Activated CD4-positive, CD25-positive, alpha-beta regulatory T cell treated with anti-CD3 and anti-CD28 coated beads, Interleukin-2, amount 50 U/mL, for 72 hours (primary cell): ENCODE results near the gene ZBTB4.
A peak's percentile ranks its signal among the peaks of the same experiment; 100 is the strongest.

Experiments used
- DNase-seq: peaks from one replicate; pipeline ENCODE4 v3.0.0; 2021

Gene ZBTB4, protein sequence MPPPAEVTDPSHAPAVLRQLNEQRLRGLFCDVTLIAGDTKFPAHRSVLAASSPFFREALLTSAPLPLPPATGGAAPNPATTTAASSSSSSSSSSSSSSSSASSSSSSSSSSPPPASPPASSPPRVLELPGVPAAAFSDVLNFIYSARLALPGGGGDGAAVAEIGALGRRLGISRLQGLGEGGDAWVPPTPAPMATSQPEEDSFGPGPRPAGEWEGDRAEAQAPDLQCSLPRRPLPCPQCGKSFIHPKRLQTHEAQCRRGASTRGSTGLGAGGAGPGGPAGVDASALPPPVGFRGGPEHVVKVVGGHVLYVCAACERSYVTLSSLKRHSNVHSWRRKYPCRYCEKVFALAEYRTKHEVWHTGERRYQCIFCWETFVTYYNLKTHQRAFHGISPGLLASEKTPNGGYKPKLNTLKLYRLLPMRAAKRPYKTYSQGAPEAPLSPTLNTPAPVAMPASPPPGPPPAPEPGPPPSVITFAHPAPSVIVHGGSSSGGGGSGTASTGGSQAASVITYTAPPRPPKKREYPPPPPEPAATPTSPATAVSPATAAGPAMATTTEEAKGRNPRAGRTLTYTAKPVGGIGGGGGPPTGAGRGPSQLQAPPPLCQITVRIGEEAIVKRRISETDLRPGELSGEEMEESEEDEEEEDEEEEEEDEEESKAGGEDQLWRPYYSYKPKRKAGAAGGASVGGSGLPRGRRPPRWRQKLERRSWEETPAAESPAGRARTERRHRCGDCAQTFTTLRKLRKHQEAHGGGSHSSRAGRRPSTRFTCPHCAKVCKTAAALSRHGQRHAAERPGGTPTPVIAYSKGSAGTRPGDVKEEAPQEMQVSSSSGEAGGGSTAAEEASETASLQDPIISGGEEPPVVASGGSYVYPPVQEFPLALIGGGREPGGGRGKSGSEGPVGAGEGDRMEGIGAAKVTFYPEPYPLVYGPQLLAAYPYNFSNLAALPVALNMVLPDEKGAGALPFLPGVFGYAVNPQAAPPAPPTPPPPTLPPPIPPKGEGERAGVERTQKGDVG

GRCh38 chr17:7479213-7480088 lies at the start of gene ZBTB4:
Gene ZBTB4, minus strand, starts transcription at chr17:7479631. Its CDS starts 12,830 bp downstream, at chr17:7466801.
- peak; percentile 66 for DNase-seq

- DNase-seq = no peak
Observed at GRCh38 chr17:7528842-7529241, 49.4 kb upstream of the ZBTB4 start.

GRCh38 chr17:7523033-7523432 lies 43.6 kb upstream of the ZBTB4 start:
- DNase-seq = peak; percentile 54

DNA sequence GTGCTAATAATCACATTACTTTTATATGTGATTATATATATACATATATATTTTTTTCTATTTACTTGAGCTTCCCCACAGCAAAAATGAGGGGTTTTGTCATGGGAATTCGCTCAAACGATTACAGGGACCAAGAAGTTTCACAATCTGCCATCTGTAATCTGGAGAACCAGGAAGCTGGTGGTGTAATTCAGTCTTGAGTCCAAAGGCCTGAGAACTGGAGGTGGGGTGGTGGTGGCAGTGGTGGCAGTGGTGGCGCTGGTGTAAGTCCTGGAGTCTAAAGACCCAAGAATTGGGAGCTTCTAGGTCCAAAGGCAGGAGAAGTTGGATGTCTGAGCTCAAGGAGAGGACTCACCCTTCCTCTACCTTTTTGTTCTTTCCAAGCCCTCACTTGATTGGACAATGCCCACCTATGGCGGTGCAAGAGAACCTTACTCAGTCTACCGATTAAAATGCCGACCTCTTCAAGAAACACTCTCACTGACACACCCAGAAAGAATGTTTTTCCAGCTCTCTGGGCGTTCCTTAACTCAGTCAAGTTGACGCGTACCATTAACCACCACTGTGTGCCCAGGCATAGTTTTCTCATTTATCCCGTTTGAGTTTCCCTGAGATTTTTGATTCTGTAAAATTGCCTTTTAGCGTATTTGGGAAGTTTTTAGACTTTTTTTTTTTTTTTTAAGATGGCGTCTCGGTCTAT lies 36.6 kb upstream of the ZBTB4 start:
- no peak for DNase-seq

DNA sequence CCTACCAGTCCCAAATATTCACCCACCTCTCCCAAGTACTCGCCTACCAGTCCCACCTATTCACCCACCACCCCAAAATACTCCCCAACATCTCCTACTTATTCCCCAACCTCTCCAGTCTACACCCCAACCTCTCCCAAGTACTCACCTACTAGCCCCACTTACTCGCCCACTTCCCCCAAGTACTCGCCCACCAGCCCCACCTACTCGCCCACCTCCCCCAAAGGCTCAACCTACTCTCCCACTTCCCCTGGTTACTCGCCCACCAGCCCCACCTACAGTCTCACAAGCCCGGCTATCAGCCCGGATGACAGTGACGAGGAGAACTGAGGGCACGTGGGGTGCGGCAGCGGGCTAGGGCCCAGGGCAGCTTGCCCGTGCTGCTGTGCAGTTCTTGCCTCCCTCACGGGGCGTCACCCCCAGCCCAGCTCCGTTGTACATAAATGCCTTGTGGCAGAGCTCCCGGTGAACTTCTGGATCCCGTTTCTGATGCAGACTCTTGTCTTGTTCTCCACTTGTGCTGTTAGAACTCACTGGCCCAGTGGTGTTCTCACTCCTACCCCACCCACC lies 34.5 kb upstream of the ZBTB4 start:
- DNase-seq = no peak

- no peak for DNase-seq
Observed at GRCh38 chr17:7512824-7513540, 33.6 kb upstream of the ZBTB4 start.

DNA sequence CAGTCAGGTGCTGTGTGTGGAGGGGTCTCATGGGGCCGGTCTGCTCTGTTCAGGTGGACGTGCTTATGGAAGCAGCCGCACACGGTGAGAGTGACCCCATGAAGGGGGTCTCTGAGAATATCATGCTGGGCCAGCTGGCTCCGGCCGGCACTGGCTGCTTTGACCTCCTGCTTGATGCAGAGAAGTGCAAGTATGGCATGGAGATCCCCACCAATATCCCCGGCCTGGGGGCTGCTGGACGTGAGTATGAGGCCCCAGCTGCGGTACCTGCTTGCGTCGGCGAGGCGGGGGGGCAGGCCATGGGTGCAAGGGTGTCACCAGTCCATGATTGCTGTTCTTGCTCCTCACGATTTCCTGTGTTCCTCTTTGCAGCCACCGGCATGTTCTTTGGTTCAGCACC lies 32.7 kb upstream of the ZBTB4 start:
- no peak for DNase-seq

GRCh38 chr17:7511108-7511507 lies 31.7 kb upstream of the ZBTB4 start:
- no peak for DNase-seq

DNA sequence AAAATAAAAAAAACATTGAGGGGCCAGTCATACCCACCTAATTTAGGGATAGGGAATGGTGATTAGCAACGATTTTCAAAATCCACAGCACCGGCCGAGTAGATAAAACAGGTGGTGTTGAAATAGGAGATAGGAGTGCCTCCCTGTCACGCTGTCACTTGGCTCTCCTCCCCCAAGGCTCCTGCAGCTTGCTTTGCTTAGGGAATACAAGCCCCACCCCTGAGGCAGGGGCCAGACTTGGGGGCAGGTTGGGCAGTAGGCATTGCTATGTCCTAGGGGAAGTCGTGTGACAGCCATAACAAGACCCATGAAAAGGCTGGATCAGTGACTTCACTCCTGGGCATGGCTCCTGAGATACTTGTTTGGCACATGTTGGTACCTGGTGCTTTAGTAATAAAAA lies 30.5 kb upstream of the ZBTB4 start:
- no peak for DNase-seq

GRCh38 chr17:7508846-7509245 lies 29.4 kb upstream of the ZBTB4 start:
- no peak for DNase-seq

DNA sequence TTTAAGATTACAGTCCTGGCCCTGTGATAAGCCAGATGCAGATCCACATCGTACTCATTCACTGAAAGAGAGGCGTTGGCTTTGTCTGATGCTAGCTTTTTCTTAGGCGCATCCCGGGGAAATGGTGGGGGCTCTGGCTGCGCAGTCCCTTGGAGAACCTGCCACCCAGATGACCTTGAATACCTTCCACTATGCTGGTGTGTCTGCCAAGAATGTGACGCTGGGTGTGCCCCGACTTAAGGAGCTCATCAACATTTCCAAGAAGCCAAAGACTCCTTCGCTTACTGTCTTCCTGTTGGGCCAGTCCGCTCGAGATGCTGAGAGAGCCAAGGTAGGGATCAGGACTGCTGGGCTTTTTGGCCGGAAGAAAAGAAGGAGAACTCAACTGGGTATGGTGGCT lies 28.7 kb upstream of the ZBTB4 start:
- DNase-seq = no peak

DNA sequence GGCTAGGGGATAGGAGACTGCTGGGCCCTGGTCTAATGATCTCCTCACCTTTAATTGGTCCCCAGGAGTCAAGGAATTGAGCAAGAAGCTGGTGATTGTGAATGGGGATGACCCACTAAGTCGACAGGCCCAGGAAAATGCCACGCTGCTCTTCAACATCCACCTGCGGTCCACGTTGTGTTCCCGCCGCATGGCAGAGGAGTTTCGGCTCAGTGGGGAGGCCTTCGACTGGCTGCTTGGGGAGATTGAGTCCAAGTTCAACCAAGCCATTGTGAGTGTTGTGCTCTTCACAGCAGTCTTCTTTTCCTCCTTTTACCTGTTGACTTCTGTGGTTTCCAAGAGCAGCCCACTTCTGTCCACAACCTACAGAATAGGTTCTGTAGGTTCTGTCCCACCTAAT lies 24.1 kb upstream of the ZBTB4 start:
- DNase-seq = no peak

DNA sequence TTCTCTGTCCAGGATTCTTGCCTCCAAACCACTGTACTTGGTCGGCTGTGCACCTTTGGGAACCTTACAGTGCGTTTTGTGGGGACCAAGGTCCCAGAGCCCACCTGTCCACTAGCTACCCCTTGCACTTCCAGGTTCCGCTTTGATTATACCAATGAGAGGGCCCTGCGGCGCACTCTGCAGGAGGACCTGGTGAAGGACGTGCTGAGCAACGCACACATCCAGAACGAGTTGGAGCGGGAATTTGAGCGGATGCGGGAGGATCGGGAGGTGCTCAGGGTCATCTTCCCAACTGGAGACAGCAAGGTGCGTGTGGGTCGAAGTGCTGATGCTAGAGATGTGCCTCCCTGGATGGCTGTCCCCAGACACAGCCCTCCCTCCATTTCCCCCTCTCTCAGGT lies 23.6 kb upstream of the ZBTB4 start:
- DNase-seq = no peak

DNA sequence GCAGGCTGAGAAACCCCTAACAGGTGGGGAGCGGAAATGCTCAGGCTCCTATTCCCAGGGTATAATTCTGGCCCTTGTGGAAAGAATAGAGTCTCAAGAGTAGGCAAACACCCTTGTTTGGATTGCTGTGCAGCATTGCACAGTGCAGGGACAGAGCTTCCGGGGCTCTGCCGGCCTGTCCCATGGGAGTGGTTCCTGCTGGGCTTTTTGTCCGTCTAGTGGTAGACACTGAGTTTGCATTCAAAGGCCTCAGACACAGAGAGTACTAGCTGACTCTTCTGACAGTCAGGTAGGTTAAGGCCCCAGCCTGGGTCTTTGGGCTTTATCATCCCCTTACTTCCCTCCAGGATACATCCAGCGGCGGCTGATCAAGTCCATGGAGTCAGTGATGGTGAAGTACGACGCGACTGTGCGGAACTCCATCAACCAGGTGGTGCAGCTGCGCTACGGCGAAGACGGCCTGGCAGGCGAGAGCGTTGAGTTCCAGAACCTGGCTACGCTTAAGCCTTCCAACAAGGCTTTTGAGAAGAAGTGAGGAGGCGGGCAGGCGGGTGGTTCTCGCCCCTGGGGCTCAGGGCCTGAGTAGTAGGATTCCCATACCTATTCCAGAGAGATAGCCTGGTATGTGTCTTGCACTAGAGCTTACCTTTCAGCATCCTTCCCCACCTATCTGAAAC lies 22.9 kb upstream of the ZBTB4 start:
- no peak for DNase-seq

DNA sequence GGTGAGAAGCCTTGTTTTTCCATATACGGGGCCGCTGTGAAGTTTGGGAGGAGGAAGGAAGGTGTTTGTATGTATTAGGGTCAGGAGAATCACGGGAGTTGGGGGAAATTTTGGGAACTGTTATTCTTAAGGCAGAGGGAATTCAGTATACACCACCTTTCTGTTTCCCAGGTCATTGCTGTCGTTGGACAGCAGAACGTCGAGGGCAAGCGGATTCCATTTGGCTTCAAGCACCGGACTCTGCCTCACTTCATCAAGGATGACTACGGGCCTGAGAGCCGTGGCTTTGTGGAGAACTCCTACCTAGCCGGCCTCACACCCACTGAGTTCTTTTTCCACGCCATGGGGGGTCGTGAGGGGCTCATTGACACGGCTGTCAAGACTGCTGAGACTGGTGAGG lies 22.3 kb upstream of the ZBTB4 start:
- no peak for DNase-seq

DNA sequence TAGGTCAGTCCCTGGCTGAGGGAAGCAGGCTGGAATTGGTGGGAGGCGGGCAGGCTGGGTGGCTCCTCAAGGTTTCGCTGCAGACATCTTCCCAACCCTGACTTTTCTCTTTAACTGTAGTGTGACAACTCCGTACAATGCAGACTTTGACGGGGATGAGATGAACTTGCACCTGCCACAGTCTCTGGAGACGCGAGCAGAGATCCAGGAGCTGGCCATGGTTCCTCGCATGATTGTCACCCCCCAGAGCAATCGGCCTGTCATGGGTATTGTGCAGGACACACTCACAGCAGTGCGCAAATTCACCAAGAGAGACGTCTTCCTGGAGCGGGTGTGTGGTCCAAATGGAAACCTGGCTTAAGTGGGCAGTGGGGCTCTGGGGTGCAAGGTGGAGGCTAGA lies 19.7 kb upstream of the ZBTB4 start:
- DNase-seq = no peak

DNA sequence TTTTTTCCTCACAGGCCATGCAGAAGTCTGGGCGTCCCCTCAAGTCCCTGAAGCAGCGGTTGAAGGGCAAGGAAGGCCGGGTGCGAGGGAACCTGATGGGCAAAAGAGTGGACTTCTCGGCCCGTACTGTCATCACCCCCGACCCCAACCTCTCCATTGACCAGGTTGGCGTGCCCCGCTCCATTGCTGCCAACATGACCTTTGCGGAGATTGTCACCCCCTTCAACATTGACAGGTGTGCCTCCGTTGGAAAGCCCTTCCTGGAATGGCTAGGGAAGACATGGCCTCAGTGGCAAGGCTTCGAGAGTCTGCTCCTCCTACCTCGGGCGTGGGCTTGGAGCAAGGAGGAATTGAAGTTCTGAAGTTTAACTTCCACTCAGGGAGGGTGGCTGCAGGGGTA lies 18.2 kb upstream of the ZBTB4 start:
- DNase-seq = no peak

DNA sequence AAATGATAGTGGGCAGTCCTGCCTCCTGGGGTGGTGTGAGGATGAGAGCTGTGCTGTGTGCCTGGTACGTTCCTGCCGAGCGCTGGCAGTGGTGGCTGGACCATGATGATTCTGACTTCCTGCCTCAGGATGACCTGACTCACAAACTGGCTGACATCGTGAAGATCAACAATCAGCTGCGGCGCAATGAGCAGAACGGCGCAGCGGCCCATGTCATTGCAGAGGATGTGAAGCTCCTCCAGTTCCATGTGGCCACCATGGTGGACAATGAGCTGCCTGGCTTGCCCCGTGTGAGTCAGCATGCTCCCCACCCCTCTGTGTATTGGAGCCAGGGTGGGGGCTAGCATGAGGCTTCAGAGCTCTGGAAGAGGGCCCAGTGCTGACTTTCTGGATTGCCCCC lies 17.8 kb upstream of the ZBTB4 start:
- no peak for DNase-seq

GRCh38 chr17:7496470-7497183 lies 17.2 kb upstream of the ZBTB4 start:
- DNase-seq = no peak

GRCh38 chr17:7495906-7496434 lies 16.5 kb upstream of the ZBTB4 start:
- no peak for DNase-seq
